ENCODE results near the gene PRTG.

The PRTG gene

GRCh38 chr15:55573224-55573623 is 169.7 kb downstream of the PRTG start:
- H3K9ac ChIP-seq = no peak overlapping the region
- no peaks in the 10 kb centered on the region for H3K27me3 ChIP-seq (ENCODE audit: insufficient read depth, low read depth)
- no peak overlapping the region for H3K4me3 ChIP-seq (IDR thresholded peaks at IDR 0.05; ENCODE audit: insufficient read depth, low read depth, low read length)
- H3K27ac ChIP-seq = no peak overlapping the region
- H3K4me2 ChIP-seq = no peak overlapping the region
- no peak overlapping the region for H2AFZ ChIP-seq (ENCODE audit: low read depth)
- H4K20me1 ChIP-seq (ENCODE audit: insufficient read depth) = no peaks in the 10 kb centered on the region
- H3K79me2 ChIP-seq (ENCODE audit: insufficient read depth, low read depth) = no peaks in the 10 kb centered on the region
- H3K36me3 ChIP-seq (ENCODE audit: insufficient read depth) = no peaks in the 10 kb centered on the region
- no peaks in the 10 kb centered on the region for H3K4me1 ChIP-seq (ENCODE audit: low read depth, poor library complexity, severe bottlenecking)
- TF ChIP-seq CTCF (conservative IDR thresholded peaks at IDR 0.05; ENCODE audit: low read depth, low read length) = no peak

GRCh38 chr15:55564347-55565145 is 178.4 kb downstream of the PRTG start:
- H3K4me3 ChIP-seq (IDR thresholded peaks at IDR 0.05; ENCODE audit: insufficient read depth, low read depth, low read length) = no peak overlapping the region
- H3K79me2 ChIP-seq (ENCODE audit: insufficient read depth, low read depth) = no peaks in the 10 kb centered on the region
- H3K36me3 ChIP-seq (ENCODE audit: insufficient read depth) = no peaks in the 10 kb centered on the region
- TF ChIP-seq CTCF (conservative IDR thresholded peaks at IDR 0.05; ENCODE audit: low read depth, low read length) = no peak
- H3K4me1 ChIP-seq (ENCODE audit: low read depth, poor library complexity, severe bottlenecking) = no peaks in the 10 kb centered on the region
- H4K20me1 ChIP-seq (ENCODE audit: insufficient read depth) = no peaks in the 10 kb centered on the region
- no peak overlapping the region for H2AFZ ChIP-seq (ENCODE audit: low read depth)
- no peak overlapping the region for H3K9ac ChIP-seq
- no peak overlapping the region for H3K4me2 ChIP-seq
- H3K27ac ChIP-seq = no peak overlapping the region
- no peaks in the 10 kb centered on the region for H3K27me3 ChIP-seq (ENCODE audit: insufficient read depth, low read depth)

- H3K4me2 ChIP-seq = no peak overlapping the region
- no peaks in the 10 kb centered on the region for H3K27me3 ChIP-seq (ENCODE audit: insufficient read depth, low read depth)
- H3K9ac ChIP-seq = no peak overlapping the region
- no peaks in the 10 kb centered on the region for H3K36me3 ChIP-seq (ENCODE audit: insufficient read depth)
- no peak overlapping the region for H2AFZ ChIP-seq (ENCODE audit: low read depth)
- H3K79me2 ChIP-seq (ENCODE audit: insufficient read depth, low read depth) = no peaks in the 10 kb centered on the region
- no peak for TF ChIP-seq CTCF (conservative IDR thresholded peaks at IDR 0.05; ENCODE audit: low read depth, low read length)
- H3K4me3 ChIP-seq (IDR thresholded peaks at IDR 0.05; ENCODE audit: insufficient read depth, low read depth, low read length) = no peak overlapping the region
- no peaks in the 10 kb centered on the region for H3K4me1 ChIP-seq (ENCODE audit: low read depth, poor library complexity, severe bottlenecking)
- H3K27ac ChIP-seq = no peak overlapping the region
- H4K20me1 ChIP-seq (ENCODE audit: insufficient read depth) = no peaks in the 10 kb centered on the region
Observed at GRCh38 chr15:55562601-55563000, 180.4 kb downstream of the PRTG start.

Measured in KMS-11 (cell line).